ENCODE measurements around the gene INA. TPM values are rescaled to one million over a fixed set of nuclear protein-coding genes. Genes with fewer than 3 reads are reported as not detected.

Gene INA
- total RNA-seq, 1 experiment from 2014 or later, result not detected

Small RNA genes within 50 kb of the gene (small RNA-seq; reads per million reads assigned to genes)
- gene RNU11-3P, result not detected

Other genes starting within 250 kb of the INA start
- 45.5 and 88.3 TPM in 2 replicates for gene NT5C2, start 83.9 kb upstream of the INA start, total RNA-seq (2014; rRNA removed; shearing (Covaris generic); ENCODE audit: low replicate concordance)
- gene RPEL1, start 31.3 kb upstream of the INA start, total RNA-seq (2014; rRNA removed; shearing (Covaris generic); ENCODE audit: low replicate concordance), result not detected in 2 replicates
- gene PCGF6, start 74.0 kb downstream of the INA start, total RNA-seq (2014; rRNA removed; shearing (Covaris generic); ENCODE audit: low replicate concordance), result 7.6 and 10.7 TPM in 2 replicates
- 5.7 and 6.0 TPM in 2 replicates for gene TAF5, start 90.8 kb downstream of the INA start, total RNA-seq (2014; rRNA removed; shearing (Covaris generic); ENCODE audit: low replicate concordance)
- 63.3 and 315 TPM in 2 replicates for gene ATP5MK, start 119.3 kb downstream of the INA start, total RNA-seq (2014; rRNA removed; shearing (Covaris generic); ENCODE audit: low replicate concordance)
- 28.9 and 40.0 TPM in 2 replicates for gene PDCD11, start 119.5 kb downstream of the INA start, total RNA-seq (2014; rRNA removed; shearing (Covaris generic); ENCODE audit: low replicate concordance)
- 2.6 TPM in 1 of 2 replicates, not detected in the other for gene CALHM2, start 175.2 kb downstream of the INA start, total RNA-seq (2014; rRNA removed; shearing (Covaris generic); ENCODE audit: low replicate concordance)
- 0.30 and 0.61 TPM in 2 replicates for gene CALHM1, start 181.8 kb downstream of the INA start, total RNA-seq (2014; rRNA removed; shearing (Covaris generic); ENCODE audit: low replicate concordance)
- gene CALHM3, start 202.1 kb downstream of the INA start, total RNA-seq (2014; rRNA removed; shearing (Covaris generic); ENCODE audit: low replicate concordance), result 0.30 and 0.61 TPM in 2 replicates
- 0.04 TPM in 1 of 2 replicates, not detected in the other for gene NEURL1, start 216.6 kb downstream of the INA start, total RNA-seq (2014; rRNA removed; shearing (Covaris generic); ENCODE audit: low replicate concordance)

All from Karpas-422 (cell line).